Measurements from ENCODE around the gene FRRS1. TPM values are rescaled to one million over a fixed set of nuclear protein-coding genes. Genes with fewer than 3 reads are reported as not detected.
"Not testable (repeated sequence)": the region's sequence is repeated elsewhere in the genome, so short reads cannot be mapped to it uniquely, and the experiment has no call there.

FRRS1 gene
- total RNA-seq, 1 donor from 2014 or later: 6.4 TPM

DNA sequence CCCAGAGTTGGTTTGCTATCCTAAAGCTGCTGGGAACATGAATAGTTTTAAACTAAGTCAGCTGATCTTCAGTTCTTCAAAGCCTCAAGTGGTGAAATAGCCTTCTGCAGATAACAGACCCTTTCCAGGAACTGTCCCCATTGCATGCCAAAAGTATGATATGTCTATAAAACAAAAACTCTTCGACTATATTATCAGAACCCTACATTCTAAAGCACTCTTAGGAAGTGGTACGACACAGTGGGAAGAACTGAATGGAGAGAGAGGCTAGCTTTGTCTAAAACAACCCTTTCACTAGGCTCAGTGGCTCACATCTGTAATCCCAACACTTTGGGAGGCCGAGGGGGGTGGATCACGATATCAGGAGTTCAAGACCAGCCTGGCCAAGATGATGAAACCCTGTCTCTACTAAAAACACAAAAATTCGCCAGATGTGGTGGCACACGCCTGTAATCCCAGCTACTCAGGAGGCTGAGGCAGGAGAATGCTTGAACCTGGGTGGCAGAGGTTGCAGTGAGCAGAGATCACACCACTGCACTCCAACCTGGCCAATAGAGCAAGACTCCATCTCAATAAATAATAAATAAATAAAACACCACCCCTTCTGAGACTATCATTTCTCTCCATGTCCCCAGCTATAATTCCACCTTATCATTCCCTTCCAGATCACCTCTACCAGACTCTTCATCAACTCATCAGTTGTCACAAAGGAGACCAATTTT is 2.2 kb upstream of the FRRS1 start:
- intact Hi-C loops (cut with DNase I): no loop called here
- DNase-seq (ENCODE audit: low spot score): no peak
- ATAC-seq: no peak

DNA sequence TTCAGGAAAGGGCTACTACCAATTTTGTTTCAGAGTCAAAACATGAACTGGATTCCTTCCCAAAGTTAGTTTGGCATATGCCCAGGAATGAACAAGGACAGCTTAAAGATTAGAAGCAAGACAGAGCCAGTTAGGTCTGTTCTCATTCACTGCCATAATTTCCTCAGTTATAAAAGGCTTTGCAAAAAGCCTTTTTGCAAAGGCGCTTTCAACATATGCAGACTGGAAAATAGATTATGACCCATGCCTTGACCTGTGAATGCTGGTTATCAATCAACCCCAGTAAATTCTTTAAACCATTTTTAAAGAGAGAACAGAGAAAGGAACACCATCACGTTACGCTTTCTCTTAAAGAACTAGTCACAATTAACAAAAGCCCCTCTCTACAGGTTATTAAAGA is 1.7 kb upstream of the FRRS1 start:
- DNase-seq (ENCODE audit: low spot score): no peak
- no peak for ATAC-seq
- intact Hi-C loops (cut with DNase I): no loop called here

DNA sequence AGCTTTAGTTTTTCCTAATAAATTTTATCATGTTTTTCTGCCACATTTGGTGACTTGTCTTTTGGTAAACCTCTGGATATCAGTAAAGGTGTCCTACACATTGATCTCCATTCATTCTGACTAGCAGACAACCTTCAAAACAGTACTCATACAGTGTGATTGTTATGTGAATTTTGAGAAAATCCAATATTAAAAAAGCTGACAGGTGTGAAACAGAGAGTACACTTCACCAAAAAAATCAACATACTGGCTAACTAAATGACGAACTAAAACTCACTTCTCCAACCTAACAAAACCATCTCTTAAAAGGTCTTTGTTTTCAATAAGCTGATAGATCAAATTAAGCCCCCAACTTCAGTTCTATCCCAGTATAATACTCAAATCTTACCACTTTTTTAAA is 1.5 kb downstream of the FRRS1 start:
- intact Hi-C loops (cut with DNase I): no loop called here
- no peak for ATAC-seq
- no peak for DNase-seq (ENCODE audit: low spot score)

DNA sequence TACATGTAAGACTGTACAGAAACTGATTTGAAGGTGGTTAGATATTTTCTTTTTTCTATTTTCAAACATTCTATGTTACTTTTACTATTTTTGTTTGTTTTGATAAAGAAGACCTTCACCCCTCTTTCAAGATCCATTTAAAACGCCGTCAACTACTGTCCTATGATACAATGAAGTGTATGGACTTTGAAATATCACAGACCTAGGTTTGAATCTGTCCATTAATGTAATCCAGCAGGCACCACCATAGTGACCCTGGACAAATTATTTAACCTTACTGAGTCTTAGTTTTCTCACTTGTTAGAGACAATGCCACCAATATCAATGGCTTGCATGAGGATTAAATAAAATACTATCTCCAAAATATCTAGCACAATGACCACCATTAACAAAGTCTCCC is 2.0 kb downstream of the FRRS1 start:
- intact Hi-C loops (cut with DNase I): no loop called here
- DNase-seq (ENCODE audit: low spot score) (no peak), ATAC-seq (no peak)

DNA sequence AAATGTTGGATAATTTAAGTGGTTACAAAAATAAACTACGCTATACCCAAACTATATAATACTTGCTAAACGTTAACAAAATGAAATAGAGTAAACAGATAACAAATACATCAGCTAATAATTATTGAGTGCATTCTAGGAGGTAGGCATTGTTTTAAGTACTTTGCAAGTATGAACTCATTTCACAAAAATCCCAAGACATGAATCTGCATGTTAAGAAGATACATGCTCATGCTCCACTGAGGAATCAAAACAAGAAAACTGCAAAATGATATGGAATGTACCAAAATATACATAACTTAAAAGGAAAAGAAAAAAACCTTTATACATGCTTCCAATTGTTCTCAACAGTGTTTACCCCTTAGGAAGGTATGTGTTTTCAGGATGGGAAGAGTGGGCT is 2.5 kb downstream of the FRRS1 start:
- ATAC-seq (no peak), DNase-seq (ENCODE audit: low spot score) (no peak)
- intact Hi-C loops (cut with DNase I): no loop called here

DNA sequence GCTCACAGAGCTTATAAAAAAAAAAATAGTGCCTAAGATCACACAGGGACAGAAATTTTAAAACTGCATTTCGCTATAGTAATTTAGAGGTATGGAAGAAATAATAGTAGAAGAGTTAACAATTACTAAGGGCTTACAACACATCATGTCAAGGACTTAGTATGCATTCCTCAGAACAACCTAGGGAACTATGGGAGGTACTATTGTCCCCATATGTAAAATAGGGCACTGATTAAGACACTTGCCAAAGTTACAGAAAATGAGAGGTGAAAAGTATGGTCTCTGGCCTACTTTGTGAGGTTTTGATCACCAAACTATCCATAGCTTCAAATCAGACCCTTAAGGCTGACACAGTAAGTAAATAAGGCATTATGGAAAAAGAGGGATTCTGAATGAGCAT is 4.7 kb downstream of the FRRS1 start:
- no peak for ATAC-seq
- intact Hi-C loops (cut with DNase I): no loop called here
- DNase-seq (ENCODE audit: low spot score): no peak

DNA sequence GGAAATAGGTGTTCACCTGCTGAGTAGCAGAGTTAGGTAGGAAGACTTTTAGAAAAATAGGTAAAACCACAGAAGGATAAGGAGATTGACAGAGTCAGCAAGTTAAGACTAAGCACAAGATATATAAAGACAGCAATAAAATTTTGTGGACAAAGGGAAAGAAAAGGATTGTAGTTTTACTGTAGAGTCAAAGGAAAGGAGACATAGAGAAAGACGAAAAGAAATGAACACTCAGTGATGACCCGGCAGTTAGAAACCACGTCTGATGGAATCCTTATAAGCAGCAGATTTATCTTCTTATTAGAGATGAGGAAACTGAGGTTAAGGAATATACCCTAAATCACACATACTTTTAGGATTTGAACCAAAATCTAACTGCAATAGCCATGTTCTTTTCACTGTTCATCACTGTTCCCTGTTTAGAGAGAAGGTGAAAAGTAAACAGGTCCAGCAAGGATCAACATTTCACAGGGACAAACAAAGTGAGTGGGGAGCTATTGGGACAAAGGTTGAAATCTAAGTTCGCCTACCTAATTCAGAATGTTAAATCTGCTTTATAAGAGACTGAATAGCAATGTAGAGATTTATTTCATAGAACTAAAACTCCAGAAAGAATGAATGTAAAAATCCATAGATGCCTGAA is 6.8 kb downstream of the FRRS1 start:
- intact Hi-C loops (cut with DNase I): no loop called here
- no peak for DNase-seq (ENCODE audit: low spot score)

DNA sequence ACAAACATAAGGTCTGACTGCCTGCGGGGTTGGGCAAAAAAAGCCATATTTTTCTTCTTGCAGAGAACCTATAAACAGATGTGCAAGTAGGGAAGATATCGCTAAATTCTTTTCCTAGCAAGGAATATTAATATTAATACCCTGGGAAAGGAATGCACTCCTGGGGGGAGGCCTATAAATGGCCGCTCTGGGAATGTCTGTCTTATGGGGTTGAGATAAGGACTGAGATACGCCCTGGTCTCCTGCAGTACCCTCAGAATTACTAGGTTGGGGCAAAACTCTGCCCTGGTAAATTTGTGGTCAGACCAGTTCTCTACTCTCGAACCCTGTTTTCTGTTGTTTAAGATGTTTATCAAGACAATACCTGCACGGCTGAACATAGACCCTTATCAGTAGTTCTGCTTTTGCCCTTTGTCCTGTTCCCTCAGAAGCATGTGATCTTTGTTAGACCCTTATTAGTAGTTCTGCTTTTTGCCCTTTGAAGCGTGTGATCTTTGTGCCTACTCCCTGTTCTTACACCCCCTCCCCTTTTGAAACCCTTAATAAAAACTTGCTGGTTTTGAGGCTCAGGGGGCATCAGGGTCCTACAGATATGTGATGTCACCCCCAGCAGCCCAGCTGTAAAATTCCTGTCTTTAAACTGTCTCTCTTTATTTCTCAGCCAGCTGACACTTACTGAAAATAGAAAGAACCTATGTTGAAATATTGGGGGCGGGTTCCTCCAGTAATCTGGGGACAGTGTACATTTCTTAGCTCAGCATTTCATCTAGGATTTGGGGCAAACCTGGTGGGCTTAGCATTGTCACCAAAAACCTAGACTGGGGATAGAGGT is 7.5 kb downstream of the FRRS1 start:
- ATAC-seq: peak; percentile 38
- intact Hi-C loops (cut with DNase I); DNase-seq (ENCODE audit: low spot score): not testable (repeated sequence)

More for the DNA sequence above, 6.8 kb downstream of the FRRS1 start:
- ATAC-seq: no peak

DNA sequence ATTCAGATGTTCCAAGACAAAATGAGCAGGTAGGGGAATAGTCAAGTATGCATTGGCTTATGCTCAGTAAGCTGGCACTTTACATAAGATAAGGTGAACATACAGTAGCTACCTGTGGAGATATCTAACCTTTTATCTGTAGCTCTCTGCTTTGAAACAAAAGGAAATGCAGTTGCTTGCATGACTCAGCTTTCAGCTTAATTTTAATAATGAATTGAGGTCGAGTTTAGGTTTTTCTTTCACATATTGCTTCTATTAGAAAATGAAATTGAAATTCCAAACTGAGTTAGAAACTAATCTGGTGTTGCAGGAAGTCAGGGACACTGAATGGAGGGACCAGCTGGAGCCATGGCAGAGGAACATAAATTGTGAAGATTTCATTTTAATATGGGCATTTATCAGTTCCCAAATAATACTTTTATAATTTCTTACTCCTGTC is 8.3 kb downstream of the FRRS1 start:
- DNase-seq (ENCODE audit: low spot score) (no peak), ATAC-seq (no peak)
- intact Hi-C loops (cut with DNase I): no loop called here

DNA sequence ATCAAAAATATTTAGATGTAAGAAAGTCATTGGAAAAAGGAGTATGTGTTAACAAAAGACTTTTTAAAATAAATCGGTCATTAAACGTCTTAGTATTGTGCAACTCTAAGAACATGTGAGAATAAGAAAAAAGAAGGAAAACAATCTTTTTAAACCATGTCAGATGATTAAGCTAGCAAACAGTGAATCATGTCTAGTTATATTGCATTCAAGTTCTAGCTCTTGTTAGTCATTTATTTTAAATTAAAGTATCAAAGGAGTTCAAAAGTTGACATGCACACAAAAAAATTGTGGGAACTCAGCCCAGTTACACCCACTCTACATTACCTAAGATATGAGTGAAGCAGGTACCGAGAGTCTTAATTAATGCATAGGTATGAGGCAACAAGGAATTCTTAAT is 9.8 kb downstream of the FRRS1 start:
- no peak for DNase-seq (ENCODE audit: low spot score)
- ATAC-seq: peak; percentile 73
- intact Hi-C loops (cut with DNase I): no loop called here

DNA sequence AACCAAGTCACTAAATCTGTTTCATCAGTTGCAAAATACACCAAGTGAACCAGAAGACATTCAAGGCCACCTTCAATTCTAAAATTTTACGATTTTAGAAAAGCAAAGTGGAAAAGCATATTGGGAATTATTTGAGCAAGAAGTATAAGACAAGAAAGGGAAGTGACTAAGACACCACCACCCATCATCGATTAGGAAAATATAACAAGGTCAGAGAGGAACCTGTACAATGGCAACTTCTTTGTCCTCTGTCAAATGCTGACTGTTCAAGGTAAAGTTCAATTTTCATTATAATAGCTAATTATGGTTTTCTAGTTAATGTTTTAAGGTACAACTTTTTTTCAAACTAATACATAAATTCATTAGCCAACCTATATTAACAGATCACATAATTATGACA is 10.8 kb downstream of the FRRS1 start:
- intact Hi-C loops (cut with DNase I): no loop called here
- ATAC-seq (no peak), DNase-seq (ENCODE audit: low spot score) (no peak)

DNA sequence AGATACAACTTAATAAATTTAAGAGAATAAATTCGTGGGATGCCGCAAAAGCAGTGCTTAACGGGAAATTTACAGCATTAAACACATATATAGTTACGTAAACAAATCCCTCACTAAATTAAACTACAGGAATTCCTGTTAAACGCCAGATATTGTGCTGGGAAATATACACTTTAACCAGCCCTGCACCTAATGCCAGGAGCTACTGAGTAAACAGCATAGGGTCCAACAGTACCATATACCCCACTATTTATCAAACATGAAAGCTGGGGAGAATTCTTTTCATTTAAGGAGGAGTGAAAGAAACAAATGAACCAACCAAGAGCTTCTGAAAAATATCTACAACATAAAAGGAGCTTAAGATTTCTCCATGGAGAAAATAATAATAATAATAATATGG is 11.7 kb downstream of the FRRS1 start:
- ATAC-seq: no peak
- no peak for DNase-seq (ENCODE audit: low spot score)
- intact Hi-C loops (cut with DNase I): no loop called here

DNA sequence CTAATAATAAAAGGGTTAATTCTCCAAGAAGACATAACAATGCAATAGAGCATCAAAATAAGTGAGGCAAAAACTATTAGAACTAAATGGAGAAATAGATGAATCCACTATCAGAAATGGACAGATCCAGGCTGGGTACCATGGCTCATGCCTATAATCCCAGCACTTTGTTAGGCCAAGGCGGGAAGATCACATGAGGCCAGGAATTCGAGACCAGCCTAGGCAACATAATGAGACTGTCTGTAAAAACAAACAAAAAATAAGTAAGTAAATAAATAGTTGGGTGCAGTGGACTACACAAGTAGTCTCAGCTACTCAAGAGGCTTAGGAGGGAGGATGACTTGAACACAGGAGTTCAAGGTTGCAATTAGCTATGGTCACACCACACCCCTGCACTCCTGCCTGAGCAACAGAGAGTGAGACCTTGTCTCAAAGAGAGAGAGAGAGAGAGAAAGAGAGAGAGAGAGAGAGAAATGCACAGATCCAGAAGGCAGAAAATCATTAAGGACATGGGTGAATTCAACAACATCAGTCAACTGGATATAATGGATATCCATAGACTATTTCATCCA is 12.3 kb downstream of the FRRS1 start:
- no peak for ATAC-seq

DNA sequence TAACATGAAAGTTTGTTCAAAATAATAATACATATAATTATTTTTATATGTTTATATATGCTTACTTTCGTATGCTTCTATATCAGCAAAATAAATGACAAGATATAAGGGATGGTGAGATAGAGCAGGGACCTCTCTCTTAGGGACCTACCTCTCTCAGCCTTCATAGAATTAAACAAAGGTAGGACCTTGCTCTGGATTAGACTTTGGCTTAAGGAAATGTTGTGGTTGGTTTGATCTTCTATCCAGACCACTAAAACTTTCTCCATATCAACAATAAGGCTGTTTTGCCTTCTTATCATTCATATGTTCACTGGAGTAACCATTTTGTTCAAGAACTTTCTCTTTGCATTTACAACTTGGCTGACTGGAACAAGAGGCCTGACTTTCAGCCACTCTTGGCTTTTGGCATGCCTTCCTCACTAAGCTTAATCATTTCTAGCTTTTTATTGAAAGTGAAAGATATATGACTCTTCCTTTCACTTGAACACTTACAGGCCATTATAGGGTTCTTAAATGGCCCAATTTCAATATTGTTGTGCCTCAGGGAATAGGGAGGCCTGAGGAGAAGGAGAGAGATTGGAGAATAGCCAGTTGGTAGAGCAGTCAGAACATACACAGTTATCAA is 14.4 kb downstream of the FRRS1 start:
- intact Hi-C loops (cut with DNase I): no loop called here
- DNase-seq (ENCODE audit: low spot score) (no peak), ATAC-seq (no peak)

More for the DNA sequence above, 12.3 kb downstream of the FRRS1 start:
- intact Hi-C loops (cut with DNase I): no loop called here
- no peak for DNase-seq (ENCODE audit: low spot score)

DNA sequence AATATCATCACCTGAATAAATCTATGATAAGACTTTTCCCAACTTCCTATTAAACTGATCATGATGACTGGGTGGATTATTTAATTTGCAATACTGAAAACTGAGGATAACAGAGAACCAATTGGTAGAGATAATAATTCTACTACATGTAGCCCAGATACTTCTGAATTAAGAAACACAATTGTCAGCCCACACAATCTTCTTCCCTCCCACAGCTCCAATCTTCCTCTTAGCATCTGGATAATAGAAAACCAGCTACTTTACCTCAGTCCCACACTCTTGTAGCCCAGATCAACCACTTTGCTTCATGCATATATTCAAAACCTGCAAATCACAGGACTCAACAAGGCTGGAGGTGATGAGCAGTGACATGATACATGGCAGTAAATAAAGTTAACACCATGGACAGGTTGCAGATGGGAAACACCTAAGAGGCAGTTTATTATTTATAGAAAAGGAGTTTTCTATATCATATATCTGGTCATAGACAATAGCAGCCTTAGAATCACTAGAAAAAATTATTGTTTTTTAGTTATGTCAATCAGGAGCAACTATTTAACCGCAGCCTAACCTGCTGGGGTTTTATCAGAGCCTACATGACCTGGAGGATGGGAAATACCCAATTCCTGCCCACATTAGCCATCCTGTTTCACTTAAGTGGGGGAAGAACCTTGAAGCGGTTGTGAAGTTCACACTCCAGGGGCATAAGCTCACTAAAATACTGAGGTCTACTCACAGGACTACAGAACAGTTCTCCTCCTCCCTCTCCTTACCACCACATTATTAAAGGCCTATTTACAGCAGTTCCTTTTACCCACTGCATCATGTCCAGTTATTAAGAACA is 16.7 kb downstream of the FRRS1 start:
- intact Hi-C loops (cut with DNase I): no loop called here
- DNase-seq (ENCODE audit: low spot score): no peak
- ATAC-seq: no peak

DNA sequence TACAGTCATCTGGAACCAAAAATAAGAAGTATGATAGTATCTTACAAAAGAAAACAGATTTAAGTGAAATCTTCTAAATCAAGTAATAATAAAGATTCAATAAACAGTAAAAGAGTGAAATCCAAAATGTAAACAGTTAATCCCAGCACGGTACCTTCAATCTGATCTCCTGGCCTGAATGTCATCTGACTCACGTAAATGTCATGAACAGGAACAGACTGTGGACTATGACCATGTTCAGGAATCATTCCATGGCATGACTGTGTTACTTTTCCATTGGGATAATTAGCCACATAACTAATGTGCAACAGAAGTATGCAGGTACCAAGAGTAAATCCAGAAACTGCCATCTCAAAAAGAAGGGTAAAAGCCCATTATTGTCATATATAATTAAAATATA is 18.0 kb downstream of the FRRS1 start:
- no peak for DNase-seq (ENCODE audit: low spot score)
- intact Hi-C loops (cut with DNase I): no loop called here
- ATAC-seq: no peak

DNA sequence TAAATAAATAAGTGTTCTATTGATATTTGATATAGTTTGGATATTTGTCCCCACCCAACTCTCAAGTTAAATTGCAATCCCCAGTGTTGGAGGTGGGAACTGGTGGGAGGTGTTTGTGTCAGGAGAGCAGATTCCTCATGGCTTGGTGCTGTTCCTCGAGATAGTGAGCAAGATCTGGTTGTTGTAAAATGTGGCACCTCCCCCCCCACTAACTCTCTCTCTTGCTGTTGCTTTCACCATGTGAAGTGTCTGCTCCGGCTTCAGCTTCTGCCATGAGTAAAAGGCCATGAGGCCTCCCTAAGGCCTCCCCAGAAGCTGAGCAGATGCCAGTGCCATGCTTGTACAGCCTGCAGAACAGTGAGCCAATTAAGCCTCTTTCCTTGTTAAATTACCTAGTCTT is 20.8 kb downstream of the FRRS1 start:
- no peak for ATAC-seq
- intact Hi-C loops (cut with DNase I): no loop called here
- no peak for DNase-seq (ENCODE audit: low spot score)

DNA sequence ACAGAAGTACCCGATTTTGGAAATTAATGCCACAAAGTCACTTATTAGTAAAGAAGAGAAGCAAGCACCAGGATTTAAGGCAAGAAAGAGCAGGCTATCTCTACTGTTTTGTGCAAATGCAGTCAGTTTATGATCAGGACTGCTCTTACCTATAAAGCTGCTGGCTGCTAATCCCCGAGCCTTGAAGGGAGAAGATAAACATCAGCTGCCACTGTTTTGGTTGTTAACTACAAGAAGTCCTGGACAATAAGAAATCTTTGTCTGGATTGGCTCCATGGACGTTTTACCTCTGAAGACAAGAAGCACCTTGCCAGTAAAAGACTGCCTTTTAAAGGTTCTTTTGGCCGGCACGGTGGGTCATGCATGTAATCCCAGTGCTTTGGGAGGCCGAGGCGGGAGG is 21.4 kb downstream of the FRRS1 start:
- intact Hi-C loops (cut with DNase I): no loop called here
- DNase-seq (ENCODE audit: low spot score): no peak
- no peak for ATAC-seq

Data from sciatic nerve (tissue), 2 donors.